Non-pigmented ciliary epithelial cell (primary cell): ENCODE results near the gene DAG1.
"Not testable (repeated sequence)": the region's sequence is repeated elsewhere in the genome, so short reads cannot be mapped to it uniquely, and the experiment has no call there.

Experiments used
- DNase-seq: peaks from one replicate; pipeline ENCODE4 v3.0.0-alpha.2; 2010; ENCODE audit warnings: low read depth

DAG1 gene

GRCh38 chr3:49470714-49471420 is 800 bp downstream of the DAG1 start:
- DNase-seq, result no peak

GRCh38 chr3:49471856-49472495 is 1.9 kb downstream of the DAG1 start:
- DNase-seq, result no peak

GRCh38 chr3:49476563-49476962 is 6.5 kb downstream of the DAG1 start:
- no peak for DNase-seq

- DNase-seq, result no peak
Observed at GRCh38 chr3:49482766-49483165, 12.7 kb downstream of the DAG1 start.

- no peak for DNase-seq
Observed at GRCh38 chr3:49484471-49484870, 14.4 kb downstream of the DAG1 start.

- no peak for DNase-seq
Observed at GRCh38 chr3:49489247-49489646, 19.2 kb downstream of the DAG1 start.

GRCh38 chr3:49492969-49493368 is 22.9 kb downstream of the DAG1 start:
- DNase-seq, result no peak

GRCh38 chr3:49493901-49494300 is 23.8 kb downstream of the DAG1 start:
- no peak for DNase-seq

- DNase-seq, result no peak
Observed at GRCh38 chr3:49495023-49495422, 25.0 kb downstream of the DAG1 start.

GRCh38 chr3:49496845-49497244 is 26.8 kb downstream of the DAG1 start:
- not testable (repeated sequence) for DNase-seq

- DNase-seq, result no peak
Observed at GRCh38 chr3:49497606-49498005, 27.5 kb downstream of the DAG1 start.

- no peak for DNase-seq
Observed at GRCh38 chr3:49498239-49498638, 28.2 kb downstream of the DAG1 start.

- DNase-seq, result no peak
Observed at GRCh38 chr3:49498648-49499047, 28.6 kb downstream of the DAG1 start.

GRCh38 chr3:49500205-49500731 is 30.2 kb downstream of the DAG1 start:
- DNase-seq, result no peak

- peak; percentile 96 for DNase-seq
Observed at GRCh38 chr3:49500732-49501609, 30.9 kb downstream of the DAG1 start.

GRCh38 chr3:49501842-49502241 is 31.8 kb downstream of the DAG1 start:
- no peak for DNase-seq

- DNase-seq, result no peak
Observed at GRCh38 chr3:49506906-49507305, 36.8 kb downstream of the DAG1 start.

GRCh38 chr3:49509028-49509561 is 39.0 kb downstream of the DAG1 start:
- no peak for DNase-seq

- no peak for DNase-seq
Observed at GRCh38 chr3:49511639-49512038, 41.6 kb downstream of the DAG1 start.

- no peak for DNase-seq
Observed at GRCh38 chr3:49512781-49513355, 42.8 kb downstream of the DAG1 start.

GRCh38 chr3:49513494-49514124 is 43.5 kb downstream of the DAG1 start:
- DNase-seq, result no peak

GRCh38 chr3:49518016-49518415 is 47.9 kb downstream of the DAG1 start:
- no peak for DNase-seq
